AG09319 (cell line): Measurements from ENCODE around the gene GAPVD1.

Source experiments
- DNase-seq: peaks from one replicate; pipeline ENCODE4 v3.0.0-alpha.2; 2010; ENCODE audit warnings: low read depth; ENCODE audit errors: extremely low read depth
- CTCF ChIP-seq: IDR thresholded peaks from 2 replicates; pipeline ENCODE4 v1.5.1; 2011; ENCODE audit warnings: low read depth, mild to moderate bottlenecking, inconsistent platforms, low read length, moderate library complexity

Gene GAPVD1

GRCh38 chr9:125321496-125321895 is 59.9 kb downstream of the GAPVD1 start:
- DNase-seq: no peak
- no peak for TF ChIP-seq CTCF

- no peak for DNase-seq
- TF ChIP-seq CTCF: no peak
Measured at GRCh38 chr9:125323615-125324014, 62.0 kb downstream of the GAPVD1 start.

DNA sequence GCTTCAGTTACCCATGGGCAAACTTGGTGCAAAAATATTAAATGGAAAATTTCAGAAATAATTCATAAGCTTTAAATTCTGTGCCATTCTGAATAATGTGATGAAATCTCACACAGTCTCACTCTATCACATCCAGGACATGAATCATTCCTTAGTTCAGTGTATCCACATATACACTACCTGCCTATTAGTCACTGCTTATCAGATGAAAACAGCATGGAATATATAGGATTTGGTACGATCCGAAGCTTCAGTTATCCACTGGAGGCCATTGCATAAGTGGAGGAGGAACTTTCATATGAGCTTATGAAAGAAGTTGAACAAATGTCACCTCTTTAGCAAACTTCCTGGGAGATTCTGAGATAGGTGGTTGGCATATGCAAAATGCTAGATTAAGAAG is 64.2 kb downstream of the GAPVD1 start:
- TF ChIP-seq CTCF: no peak
- DNase-seq: no peak

DNA sequence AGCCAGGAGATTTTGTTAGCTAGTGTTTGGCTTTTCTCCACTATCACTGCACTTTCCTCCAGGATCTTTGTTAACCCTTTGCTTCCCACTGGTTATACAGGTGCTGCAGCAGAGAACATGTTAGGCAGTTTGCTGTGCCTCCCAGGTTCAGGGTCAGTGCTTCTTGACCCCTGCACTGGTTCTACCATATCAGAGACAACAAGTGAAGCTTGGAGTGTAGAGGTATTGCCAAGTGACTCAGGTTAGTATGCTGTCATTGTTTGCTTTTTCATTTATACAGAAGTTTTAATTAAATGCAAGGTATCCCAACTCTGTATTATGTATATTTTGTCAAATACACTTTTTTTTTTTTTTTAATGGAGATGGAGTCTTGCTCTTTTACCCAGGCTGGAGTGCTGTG is 68.4 kb downstream of the GAPVD1 start:
- no peak for TF ChIP-seq CTCF
- no peak for DNase-seq

GRCh38 chr9:125330587-125330986 is 69.0 kb downstream of the GAPVD1 start:
- no peak for DNase-seq
- TF ChIP-seq CTCF: no peak

GRCh38 chr9:125332527-125332926 is 70.9 kb downstream of the GAPVD1 start:
- TF ChIP-seq CTCF: no peak
- DNase-seq: no peak

- no peak for TF ChIP-seq CTCF
- DNase-seq: no peak
Measured at GRCh38 chr9:125337236-125337635, 75.6 kb downstream of the GAPVD1 start.
